ENCODE results near the gene KLHL33. TPM values are rescaled to one million over a fixed set of nuclear protein-coding genes. Genes with fewer than 3 reads are reported as not detected.
A peak's percentile ranks its signal among the peaks of the same experiment; 100 is the strongest.

The KLHL33 gene
- total and polyA plus RNA-seq, 10 of the 15 experiments (the other 5 are each of a cell fraction or from before 2014, with no cell fraction given), result 0.01 to 0.16 (median 0.04) TPM; not detected in 5

- no peak for TF ChIP-seq REST (IDR thresholded peaks at IDR 0.05; ENCODE audit: low read depth, low read length)
- TF ChIP-seq SKIL (IDR thresholded peaks at IDR 0.05; ENCODE audit: low read depth, poor library complexity, severe bottlenecking), result no peak
- TF ChIP-seq SMC3 (IDR thresholded peaks at IDR 0.05; ENCODE audit: borderline replicate concordance, low read length), result no peak; the same call in 1 of the 2 replicates
- peak; percentile 78 for TF ChIP-seq POLR2AphosphoS2 (IDR thresholded peaks at IDR 0.05; ENCODE audit: low read depth, low read length)
- TF ChIP-seq ZNF384 (IDR thresholded peaks at IDR 0.05; ENCODE audit: borderline replicate concordance, low read depth, low read length), result no peak
- no peak for TF ChIP-seq RCOR1 (conservative IDR thresholded peaks at IDR 0.05; ENCODE audit: low read depth, low read length)
- no peak; the same call in 1 of the 2 replicates for TF ChIP-seq HDAC2 (IDR thresholded peaks at IDR 0.05)
- TF ChIP-seq, protein P1, sequence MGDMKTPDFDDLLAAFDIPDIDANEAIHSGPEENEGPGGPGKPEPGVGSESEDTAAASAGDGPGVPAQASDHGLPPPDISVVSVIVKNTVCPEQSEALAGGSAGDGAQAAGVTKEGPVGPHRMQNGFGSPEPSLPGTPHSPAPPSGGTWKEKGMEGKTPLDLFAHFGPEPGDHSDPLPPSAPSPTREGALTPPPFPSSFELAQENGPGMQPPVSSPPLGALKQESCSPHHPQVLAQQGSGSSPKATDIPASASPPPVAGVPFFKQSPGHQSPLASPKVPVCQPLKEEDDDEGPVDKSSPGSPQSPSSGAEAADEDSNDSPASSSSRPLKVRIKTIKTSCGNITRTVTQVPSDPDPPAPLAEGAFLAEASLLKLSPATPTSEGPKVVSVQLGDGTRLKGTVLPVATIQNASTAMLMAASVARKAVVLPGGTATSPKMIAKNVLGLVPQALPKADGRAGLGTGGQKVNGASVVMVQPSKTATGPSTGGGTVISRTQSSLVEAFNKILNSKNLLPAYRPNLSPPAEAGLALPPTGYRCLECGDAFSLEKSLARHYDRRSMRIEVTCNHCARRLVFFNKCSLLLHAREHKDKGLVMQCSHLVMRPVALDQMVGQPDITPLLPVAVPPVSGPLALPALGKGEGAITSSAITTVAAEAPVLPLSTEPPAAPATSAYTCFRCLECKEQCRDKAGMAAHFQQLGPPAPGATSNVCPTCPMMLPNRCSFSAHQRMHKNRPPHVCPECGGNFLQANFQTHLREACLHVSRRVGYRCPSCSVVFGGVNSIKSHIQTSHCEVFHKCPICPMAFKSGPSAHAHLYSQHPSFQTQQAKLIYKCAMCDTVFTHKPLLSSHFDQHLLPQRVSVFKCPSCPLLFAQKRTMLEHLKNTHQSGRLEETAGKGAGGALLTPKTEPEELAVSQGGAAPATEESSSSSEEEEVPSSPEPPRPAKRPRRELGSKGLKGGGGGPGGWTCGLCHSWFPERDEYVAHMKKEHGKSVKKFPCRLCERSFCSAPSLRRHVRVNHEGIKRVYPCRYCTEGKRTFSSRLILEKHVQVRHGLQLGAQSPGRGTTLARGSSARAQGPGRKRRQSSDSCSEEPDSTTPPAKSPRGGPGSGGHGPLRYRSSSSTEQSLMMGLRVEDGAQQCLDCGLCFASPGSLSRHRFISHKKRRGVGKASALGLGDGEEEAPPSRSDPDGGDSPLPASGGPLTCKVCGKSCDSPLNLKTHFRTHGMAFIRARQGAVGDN (IDR thresholded peaks at IDR 0.05), result peak; percentile 71
- TF ChIP-seq, protein P2, sequence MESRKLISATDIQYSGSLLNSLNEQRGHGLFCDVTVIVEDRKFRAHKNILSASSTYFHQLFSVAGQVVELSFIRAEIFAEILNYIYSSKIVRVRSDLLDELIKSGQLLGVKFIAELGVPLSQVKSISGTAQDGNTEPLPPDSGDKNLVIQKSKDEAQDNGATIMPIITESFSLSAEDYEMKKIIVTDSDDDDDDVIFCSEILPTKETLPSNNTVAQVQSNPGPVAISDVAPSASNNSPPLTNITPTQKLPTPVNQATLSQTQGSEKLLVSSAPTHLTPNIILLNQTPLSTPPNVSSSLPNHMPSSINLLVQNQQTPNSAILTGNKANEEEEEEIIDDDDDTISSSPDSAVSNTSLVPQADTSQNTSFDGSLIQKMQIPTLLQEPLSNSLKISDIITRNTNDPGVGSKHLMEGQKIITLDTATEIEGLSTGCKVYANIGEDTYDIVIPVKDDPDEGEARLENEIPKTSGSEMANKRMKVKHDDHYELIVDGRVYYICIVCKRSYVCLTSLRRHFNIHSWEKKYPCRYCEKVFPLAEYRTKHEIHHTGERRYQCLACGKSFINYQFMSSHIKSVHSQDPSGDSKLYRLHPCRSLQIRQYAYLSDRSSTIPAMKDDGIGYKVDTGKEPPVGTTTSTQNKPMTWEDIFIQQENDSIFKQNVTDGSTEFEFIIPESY (IDR thresholded peaks at IDR 0.05), result peak; percentile 58; the same call in 1 of the 2 replicates
- peak; percentile 97 for TF ChIP-seq PML (IDR thresholded peaks at IDR 0.05; ENCODE audit: low read length)
- no peak for TF ChIP-seq YBX1 (IDR thresholded peaks at IDR 0.05)
- TF ChIP-seq POU2F2 (IDR thresholded peaks at IDR 0.05; ENCODE audit: borderline replicate concordance, low read depth, low read length), result peak; percentile 78; the same call in 2 of the 3 replicates
- TF ChIP-seq KDM1A (IDR thresholded peaks at IDR 0.05; ENCODE audit: borderline replicate concordance), result no peak
- no peak for TF ChIP-seq NRF1 (conservative IDR thresholded peaks at IDR 0.05; ENCODE audit: low read depth, low read length)
- no peak for TF ChIP-seq GABPA (IDR thresholded peaks at IDR 0.05; ENCODE audit: low read depth)
- peak; percentile 98 for TF ChIP-seq IRF5 (IDR thresholded peaks at IDR 0.05; ENCODE audit: borderline replicate concordance)
Measured at GRCh38 chr14:20454516-20455354, 18.8 kb upstream of the KLHL33 start, which contains the start of the genes APEX1 and OSGEP (continued).

Measured in GM12878 (cell line).